ENCODE measurements around the gene FRYL.
A peak's percentile ranks its signal among the peaks of the same experiment; 100 is the strongest.

FRYL gene

DNA sequence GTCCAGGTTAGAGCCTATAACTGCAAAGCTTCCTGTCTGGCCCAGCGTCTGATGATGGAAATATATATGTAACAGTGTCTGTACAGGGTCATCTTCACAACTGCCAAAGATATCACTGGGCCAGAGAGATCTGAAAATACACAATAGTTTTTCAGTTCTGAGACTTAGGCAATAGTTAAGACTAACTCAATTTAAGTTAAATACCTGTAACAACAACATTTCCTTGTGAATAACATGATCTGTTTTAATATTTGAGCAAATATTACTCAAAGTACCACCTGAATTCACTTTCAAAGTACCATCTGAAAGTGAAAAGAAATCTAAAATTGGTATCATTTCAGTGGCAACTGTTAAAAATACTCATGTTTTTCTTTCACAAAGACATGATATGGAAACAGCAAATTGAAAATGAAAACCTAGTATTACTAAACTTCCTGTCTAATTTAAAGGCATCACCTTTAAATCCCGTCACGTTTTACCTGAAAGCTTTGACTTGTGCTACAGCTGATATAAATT lies 280.5 kb downstream of the FRYL start:
- FAIRE-seq: peak; percentile 87

DNA sequence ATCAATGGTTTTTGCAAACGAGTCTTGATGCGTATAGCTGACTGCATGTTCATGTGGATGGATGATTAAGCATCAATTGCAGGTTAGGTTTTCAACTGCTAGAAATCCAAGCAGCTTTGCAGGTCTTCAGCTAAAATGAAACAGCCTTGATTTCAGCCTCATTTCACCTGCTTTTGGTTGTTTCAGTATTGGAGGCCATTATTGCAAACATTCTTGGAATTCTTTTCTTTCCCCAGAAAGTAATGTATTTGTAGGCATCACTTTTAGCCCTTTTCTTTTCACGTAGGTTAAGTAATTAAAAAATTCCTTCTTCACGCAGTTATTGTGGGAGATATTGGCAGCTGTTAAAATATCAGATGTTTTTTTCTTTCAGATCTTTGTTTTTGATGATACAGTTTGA lies 281.2 kb downstream of the FRYL start:
- DNase-seq (ENCODE audit: insufficient read length, low spot score) (no peak), FAIRE-seq (no peak)

More for the DNA sequence above, 280.5 kb downstream of the FRYL start:
- no peak for DNase-seq (ENCODE audit: insufficient read length, low spot score)

DNA sequence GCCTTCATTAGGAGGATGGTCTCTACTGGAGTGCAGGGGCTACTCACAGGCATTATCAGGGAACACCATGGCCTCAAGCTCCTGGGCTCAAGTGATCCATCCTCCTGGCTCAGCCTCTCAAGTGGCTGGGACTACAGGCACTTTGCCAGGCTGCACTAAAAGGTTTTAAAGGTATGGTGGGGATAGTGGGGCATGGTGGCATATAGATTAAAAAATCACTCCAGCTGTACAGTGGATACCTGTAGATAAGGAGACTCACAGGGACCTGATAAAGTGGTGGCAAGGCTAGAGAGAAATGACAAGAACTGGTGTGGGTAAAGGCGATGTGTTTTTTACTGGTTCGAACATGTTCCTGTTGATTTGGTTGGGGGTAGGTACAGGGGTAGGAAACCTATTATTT lies 284.1 kb downstream of the FRYL start:
- FAIRE-seq (no peak), DNase-seq (ENCODE audit: insufficient read length, low spot score) (no peak)

DNA sequence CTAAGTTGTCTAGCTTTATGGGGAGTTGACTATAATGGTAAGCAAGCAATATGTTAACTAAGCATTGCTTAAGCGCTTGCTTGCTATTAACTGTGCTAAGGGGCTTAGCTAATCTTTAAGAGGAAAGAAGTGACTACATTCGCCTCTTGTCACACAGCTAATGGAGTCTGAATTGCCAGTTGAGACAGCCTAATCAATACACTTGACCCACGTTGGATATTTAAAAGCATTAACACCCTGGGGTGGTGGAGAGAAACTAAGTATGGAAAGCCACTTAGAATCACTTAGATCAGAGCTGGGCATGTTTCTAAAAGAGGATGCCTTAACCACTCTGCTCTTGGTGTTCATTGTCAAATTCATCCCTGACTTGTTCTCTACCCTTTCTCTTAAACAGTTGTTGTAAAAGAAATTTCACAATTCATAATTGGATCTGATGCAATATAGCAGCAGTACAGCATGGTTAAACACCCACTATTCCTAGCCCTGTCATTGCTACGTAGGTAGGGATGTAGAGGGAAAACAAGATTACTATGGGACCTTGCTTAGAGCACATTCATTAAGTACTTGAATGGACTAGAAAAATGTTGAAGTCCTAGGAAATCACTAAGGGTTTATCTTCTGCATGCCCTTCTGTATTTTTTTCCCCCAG lies 286.5 kb downstream of the FRYL start:
- DNase-seq (ENCODE audit: insufficient read length, low spot score) (no peak), FAIRE-seq (no peak)

DNA sequence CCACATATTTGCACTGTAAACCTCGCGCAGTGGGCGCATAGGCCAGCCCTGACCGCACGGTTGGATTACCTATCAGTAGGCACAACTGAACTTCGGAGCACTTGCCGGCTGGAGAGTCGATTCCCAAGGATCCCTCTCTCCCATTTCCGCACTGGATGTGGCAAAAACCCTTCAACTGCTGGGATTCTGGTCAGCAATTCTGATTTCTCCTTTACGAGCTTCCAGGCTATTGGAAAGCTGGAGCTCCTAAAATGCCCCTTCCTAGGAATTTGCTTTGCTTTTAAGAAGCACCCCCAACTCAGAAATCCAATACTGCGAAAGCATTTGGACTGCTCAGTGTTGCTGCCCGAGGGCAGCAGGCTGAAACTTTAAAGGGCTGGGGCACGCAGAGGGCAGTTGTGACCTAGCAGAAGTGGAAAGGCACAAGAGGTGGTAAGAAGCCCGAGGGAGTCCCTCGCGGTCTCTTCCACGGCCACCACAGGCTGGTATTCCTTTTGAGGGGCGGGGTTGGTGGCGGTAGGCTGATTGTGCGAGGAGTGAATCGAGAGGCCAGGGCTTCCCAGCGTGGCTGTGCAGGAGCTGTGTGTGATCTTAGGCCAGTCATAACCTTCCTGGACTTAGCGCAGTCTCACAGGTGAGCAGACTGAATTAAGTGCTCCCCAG lies 288.4 kb downstream of the FRYL start:
- DNase-seq (ENCODE audit: insufficient read length, low spot score) (no peak), FAIRE-seq (no peak)

DNA sequence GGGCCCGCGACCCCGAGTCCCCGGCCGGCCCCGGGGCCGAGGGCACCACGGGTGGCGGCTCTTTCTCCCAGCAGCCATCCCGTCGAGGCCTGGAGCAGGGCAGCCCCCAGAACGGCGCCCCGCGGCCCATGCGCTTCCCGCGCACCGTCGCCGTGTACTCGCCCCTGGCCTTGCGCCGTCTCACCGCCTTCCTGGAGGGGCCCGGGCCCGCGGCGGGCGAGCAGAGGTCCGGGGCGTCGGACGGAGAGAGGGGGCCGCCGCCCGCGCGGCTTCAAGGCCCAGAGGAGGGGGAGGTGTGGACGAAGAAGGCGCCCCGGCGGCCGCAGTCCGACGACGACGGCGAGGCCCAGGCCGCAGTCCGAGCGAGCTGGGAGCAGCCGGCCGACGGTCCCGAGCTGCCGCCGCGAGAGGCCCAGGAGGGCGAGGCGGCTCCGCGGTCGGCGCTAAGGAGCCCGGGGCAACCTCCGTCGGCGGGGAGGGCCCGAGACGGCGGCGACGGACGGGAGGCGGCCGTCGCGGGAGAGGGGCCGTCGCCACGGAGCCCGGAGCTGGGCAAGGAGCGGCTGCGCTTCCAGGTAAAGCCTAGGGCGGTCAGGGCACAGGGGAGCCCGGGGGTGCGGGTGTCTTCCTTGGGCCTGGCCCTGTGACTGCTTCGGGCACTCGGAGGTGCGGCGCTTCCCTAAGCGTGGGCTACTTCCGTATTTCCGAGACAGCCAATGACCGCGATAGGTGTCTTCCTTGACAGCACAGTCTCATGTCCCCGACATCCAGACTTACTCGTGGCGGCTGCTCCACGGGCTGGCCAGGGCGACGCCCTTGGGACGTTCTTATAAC lies 289.2 kb downstream of the FRYL start:
- FAIRE-seq (no peak), DNase-seq (ENCODE audit: insufficient read length, low spot score) (no peak)

DNA sequence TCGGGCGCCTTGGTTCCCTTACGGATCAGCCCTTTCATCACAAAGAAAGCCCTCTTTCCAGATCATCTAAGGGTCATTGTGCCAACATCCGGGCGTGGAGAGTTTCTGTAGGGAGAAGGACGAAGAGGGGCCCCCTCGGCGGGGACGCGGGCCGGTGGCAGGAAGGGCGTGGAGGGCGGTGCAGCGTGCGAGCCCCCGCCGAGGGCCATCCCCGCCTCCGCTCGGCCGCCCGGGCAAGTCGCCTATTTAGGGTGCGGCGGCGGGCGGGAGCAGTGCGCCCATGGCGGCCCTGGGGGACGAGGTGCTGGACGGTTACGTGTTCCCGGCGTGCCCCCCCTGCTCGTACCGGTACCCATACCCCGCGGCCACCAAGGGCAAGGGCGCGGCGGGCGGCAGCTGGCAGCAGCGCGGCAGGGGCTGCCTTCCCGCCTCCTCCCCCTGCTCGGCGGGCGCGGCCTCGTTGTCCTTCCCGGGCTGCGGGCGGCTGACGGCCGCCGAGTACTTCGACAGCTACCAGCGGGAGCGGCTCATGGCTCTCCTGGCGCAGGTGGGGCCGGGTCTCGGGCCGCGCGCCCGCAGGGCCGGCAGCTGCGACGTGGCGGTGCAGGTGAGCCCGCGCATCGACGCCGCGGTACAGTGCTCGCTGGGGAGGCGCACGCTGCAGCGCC lies 289.9 kb downstream of the FRYL start, which contains the start of gene ZAR1:
TSS of gene ZAR1 (plus strand) at position 241 of the 668 bp plus-strand sequence. CDS start at position 281, 40 bp downstream.
- DNase-seq (ENCODE audit: insufficient read length, low spot score) (no peak), FAIRE-seq (no peak)

DNA sequence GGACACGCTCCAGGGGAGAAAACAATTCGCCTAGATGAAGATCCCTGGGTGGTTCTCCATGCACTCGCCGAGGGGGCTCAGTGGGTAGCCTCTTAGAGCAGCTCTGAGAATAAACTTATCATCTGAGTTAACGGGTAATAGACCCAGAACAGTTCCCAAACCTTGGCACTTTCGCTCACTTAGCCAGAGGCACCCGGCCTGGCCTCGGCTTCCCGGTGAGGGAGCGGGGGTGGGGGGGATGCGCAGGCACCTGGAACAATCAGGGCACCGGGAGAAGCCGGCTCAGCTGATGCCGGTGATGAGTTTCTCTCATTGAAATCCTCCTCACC lies 290.4 kb downstream of the FRYL start:
- FAIRE-seq (no peak), DNase-seq (ENCODE audit: insufficient read length, low spot score) (no peak)

DNA sequence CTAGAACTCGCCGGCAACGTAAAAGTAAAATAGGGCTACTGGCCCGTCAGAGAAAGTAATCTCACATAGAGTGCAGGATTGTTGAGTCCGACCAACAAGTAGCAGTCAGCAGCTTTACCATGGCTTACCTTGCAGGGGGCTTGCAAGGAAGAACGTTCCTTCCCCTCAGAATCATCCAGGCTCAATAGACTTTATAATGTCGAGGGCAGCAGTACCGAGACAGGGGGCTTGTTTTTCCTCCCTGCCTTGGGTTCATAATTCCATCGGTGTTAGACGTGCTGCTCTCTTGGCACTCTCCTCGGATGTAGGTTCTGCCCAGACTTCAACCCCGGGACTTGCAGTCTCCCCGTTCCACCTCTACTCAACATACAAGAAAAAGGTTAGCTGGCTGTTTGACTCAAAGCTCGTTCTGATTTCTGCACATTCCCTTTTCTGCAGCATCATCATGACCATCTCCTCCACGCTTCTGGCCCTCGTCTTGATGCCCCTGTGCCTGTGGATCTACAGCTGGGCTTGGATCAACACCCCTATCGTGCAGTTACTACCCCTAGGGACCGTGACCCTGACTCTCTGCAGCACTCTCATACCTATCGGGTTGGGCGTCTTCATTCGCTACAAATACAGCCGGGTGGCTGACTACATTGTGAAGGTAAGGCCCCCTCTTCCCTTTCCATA lies 295.4 kb downstream of the FRYL start:
- DNase-seq (ENCODE audit: insufficient read length, low spot score): no peak
- FAIRE-seq: no peak

DNA sequence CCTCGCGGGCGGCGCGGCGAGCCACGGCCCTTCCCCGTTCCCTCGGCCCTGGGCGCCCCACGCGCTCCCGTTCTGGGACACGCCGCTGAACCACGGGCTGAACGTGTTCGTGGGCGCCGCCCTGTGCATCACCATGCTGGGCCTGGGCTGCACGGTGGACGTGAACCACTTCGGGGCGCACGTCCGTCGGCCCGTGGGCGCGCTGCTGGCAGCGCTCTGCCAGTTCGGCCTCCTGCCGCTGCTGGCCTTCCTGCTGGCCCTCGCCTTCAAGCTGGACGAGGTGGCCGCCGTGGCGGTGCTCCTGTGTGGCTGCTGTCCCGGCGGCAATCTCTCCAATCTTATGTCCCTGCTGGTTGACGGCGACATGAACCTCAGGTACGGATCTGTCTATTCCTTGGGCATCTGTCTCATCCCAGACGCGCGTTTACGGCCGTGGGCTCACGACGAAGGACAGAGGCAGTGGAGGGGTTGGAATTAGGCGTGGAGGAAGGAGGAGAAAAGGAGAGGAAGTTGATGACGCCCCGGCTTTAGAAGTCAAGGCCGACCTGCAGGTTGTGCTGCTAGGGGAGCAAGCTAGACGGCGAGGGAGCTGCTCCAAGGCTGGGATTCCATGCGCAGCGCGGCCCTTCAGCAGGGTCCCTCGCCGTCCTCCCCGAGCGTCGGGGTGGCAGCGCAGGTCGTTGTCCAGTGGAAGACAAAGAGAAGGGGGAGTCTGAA lies 296.1 kb downstream of the FRYL start:
- FAIRE-seq (no peak), DNase-seq (ENCODE audit: insufficient read length, low spot score) (no peak)

DNA sequence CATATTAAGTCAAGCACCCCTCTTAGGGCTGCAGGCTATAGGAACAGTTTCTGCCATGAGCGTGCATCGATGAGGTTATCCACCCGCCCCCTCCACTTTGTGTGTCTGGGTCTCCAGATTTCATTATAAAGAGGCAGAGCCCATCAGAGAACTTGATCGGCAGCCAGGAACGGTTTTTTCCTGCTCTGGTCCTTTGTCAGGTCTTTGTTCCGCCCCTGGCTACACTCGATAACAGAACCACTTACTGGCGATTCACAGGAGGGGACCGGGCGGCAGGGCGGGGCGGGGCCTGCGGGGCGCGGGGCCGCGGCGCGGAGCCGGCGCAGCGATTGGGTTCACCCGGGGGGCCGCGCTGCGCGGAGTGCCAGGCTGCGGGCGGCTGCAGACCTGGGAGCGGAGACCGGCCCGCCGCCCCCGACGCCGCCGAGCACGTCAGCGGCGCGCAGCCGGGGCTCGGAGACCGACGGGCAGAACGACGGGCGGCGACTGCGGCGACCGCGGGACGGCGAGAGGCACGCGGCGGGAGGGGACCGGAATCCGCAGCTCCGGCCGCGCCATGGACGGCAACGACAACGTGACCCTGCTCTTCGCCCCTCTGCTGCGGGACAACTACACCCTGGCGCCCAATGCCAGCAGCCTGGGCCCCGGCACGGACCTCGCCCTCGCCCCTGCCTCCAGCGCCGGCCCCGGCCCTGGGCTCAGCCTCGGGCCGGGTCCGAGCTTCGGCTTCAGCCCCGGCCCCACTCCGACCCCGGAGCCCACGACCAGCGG lies 296.9 kb downstream of the FRYL start, which contains the start of gene SLC10A4:
TSS of gene SLC10A4 (plus strand) at position 338 of the 771 bp plus-strand sequence. CDS start at position 557, 219 bp downstream.
- no peak for FAIRE-seq
- no peak for DNase-seq (ENCODE audit: insufficient read length, low spot score)

DNA sequence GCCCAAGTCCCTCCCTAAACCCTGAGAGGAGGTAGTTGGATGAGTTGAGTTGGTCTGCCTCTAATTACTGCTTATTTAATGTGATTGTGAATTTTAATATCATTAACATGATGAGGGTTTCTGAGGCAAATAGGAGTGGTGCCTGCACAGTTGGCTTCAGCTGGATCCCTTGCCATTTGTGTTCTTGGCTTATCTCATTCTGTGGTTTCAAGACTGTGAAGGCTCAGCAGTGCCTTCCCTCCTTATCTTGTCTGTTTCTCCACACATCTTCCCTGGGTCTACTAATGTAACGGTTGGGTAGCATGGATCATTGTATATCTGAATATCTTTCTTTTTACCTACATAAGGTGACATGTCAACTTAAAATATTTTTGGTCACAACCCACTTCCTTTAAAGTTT lies 298.5 kb downstream of the FRYL start:
- no peak for FAIRE-seq
- no peak for DNase-seq (ENCODE audit: insufficient read length, low spot score)

DNA sequence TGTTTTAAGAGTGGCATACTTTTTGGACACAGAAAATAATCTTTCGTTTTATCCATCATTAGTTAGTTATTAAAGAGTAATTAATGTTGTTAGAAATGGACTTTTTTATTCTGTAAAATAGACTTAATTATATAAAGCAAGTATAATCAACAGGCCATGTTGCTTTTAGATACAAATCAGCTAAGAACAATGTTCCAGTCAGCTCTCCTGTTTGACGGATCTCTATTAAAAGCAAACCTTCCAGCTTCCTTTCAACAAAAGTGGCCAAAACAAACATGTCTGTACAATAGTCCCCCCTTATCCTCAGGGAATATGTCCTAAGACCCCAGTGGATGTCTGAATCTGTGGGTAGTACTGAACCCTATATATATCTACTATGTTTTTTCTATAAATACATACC lies 301.8 kb downstream of the FRYL start:
- FAIRE-seq: no peak
- no peak for DNase-seq (ENCODE audit: insufficient read length, low spot score)

DNA sequence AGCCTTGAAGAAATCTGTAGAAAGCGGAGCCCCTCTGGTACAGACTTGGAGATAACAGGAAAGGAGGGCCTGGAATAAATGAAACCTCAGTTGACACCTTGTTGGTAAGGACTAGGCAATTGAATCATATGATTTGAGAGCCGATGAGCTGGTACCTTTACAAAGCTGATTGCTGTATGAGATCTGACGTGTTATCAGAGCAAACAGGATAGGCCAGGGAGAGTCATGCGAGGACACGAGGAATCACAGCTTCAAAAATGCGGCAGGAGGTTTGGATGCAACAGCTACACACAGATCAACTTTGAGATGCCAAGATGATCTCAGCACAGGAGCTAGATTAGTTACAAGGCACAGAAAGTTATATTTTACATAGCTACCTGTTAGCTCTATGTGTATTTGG lies 304.3 kb downstream of the FRYL start:
- no peak for DNase-seq (ENCODE audit: insufficient read length, low spot score)
- FAIRE-seq: no peak

DNA sequence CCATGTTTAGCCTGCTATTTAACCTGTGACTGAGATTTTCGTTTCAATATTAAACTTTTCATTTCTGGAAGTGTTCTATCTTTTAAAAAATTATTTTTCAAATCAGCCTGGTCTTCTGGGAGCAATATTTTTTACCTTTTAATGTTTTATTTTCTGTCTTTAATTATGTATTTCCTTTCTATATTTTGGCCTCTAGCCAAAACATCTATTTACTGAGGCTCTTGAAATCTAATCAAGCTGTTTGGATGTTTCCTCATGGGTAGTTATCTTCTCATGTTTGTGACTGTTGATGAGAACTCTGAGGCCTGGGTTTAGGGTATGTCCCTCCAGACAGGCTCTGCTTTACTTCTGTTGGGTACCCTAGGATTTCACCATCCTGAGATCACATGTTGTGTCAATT lies 307.3 kb downstream of the FRYL start:
- no peak for DNase-seq (ENCODE audit: insufficient read length, low spot score)
- no peak for FAIRE-seq

DNA sequence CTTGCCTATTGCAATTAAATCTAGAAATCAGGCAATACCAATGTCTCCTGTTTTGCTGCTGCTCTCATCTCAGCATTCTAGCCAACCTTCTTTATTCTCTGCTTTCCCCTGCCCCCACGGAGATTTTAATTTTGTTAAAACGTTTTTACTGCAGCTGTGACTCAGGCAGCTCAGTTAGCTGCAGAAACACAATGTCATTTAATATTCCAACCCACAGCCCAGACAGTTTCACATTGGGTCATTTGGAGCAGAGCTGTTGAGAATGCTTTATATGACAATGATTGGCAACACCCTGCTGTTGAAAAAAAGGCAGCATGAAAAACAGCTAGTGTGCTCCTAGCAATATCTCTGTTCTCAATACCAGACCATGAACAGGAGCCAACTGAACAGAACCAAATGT lies 309.5 kb downstream of the FRYL start:
- FAIRE-seq: peak; percentile 23
- DNase-seq (ENCODE audit: insufficient read length, low spot score): no peak

DNA sequence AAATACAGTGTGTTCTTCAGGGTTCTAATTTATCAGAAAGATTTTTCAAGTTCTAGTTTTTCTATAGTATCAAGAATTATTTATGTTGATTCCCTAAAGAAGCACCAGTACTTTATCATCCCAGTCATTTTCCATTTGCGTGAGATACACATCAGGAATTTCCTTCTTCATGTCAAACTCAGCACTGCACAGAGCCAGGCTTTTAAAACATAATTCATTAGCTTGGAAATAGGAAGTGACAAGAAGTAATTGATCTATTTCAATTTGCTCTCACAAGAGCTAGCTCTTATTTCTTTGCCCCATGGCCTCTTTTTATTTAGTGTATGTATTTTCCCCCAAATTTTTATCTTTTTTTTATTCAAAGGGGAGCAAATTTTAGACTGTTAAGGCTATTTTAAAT lies 309.9 kb downstream of the FRYL start:
- no peak for FAIRE-seq
- no peak for DNase-seq (ENCODE audit: insufficient read length, low spot score)

DNA sequence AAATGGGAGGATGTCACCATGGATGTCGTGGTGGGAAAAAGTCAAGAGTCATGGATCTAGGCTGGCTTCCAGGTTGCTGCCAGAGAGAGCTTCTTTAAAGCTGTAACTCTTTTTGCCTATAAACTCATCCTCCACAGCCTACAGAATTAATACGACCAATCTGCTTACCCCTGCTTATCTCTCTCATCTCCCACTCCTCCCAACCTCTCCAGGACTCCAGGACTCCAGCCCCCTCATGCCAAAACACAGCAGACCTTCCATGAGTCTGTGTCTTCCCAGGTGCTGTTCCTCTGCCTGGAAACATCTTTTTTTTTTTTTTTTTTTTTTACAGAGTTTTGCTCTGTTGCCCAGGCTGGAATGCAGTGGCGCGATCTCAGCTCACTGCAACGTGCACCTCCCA lies 312.2 kb downstream of the FRYL start:
- DNase-seq (ENCODE audit: insufficient read length, low spot score) (no peak), FAIRE-seq (no peak)

DNA sequence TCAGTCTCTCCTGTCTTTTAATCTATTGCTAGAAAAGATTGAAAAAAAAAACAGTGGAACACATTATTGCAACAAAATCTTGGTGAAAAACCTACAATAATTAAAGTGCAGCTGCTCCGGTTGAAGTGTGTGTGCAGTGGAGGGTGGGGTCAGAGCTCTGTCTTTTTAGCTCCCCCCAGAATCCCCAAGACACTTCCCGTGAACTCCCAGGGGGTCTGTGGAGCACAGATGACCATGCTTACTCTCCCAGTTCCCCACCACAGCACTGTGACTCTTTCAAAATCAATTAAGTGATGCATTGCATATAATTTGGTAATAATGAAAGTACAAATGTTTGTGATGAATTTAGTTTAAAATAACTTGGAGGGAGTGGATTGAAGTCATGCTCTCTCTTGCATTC lies 312.6 kb downstream of the FRYL start:
- DNase-seq (ENCODE audit: insufficient read length, low spot score) (no peak), FAIRE-seq (no peak)
